Neuronal stem cell (in vitro differentiated cells): Measurements from ENCODE around the gene STIP1.

Experiments
- DNase-seq: peaks from one replicate; pipeline ENCODE4 v3.0.0-alpha.2; 2013; ENCODE audit warnings: low spot score
- H2AFZ ChIP-seq: one replicate; pipeline ENCODE4 v1.6.1; 2013; ENCODE audit warnings: mild to moderate bottlenecking, low read length, inconsistent platforms
- H2AK5ac ChIP-seq: 2 replicates; pipeline ENCODE4 v1.6.1; 2013; ENCODE audit warnings: low read depth, mild to moderate bottlenecking, inconsistent platforms, low read length, moderate library complexity, mixed read lengths
- H2BK120ac ChIP-seq: 2 replicates; pipeline ENCODE4 v1.6.1; 2013; ENCODE audit warnings: low read depth, mild to moderate bottlenecking, inconsistent platforms, low read length, moderate library complexity, mixed read lengths
- H2BK12ac ChIP-seq: one replicate; pipeline ENCODE4 v1.6.1; 2013; ENCODE audit warnings: low read length, inconsistent platforms
- H2BK15ac ChIP-seq: 2 replicates; pipeline ENCODE4 v1.6.1; 2013; ENCODE audit warnings: mild to moderate bottlenecking, low read length, inconsistent platforms, mixed read lengths
- H2BK5ac ChIP-seq: one replicate; pipeline ENCODE4 v1.6.1; 2013; ENCODE audit warnings: inconsistent platforms, mild to moderate bottlenecking, low read length, moderate library complexity
- H3K14ac ChIP-seq: one replicate; pipeline ENCODE4 v1.6.1; 2013; ENCODE audit warnings: low read length, inconsistent platforms
- H3K18ac ChIP-seq: 2 replicates; pipeline ENCODE4 v1.6.1; 2013; ENCODE audit warnings: low read length, inconsistent platforms
- H3K23ac ChIP-seq: 2 replicates; pipeline ENCODE4 v1.6.1; 2013; ENCODE audit warnings: low read depth, mild to moderate bottlenecking, mixed read lengths, low read length, inconsistent platforms; ENCODE audit not compliant: poor library complexity
- H3K27ac ChIP-seq: replicated peaks from 3 replicates; pipeline ENCODE4 v1.5.1; 2013; ENCODE audit warnings: low read length, inconsistent platforms
- H3K27me3 ChIP-seq, 3 experiments: 2 replicates each; pipeline ENCODE4 v1.6.1; 2013; ENCODE audit warnings: low read length in 3 of 3, mild to moderate bottlenecking in 2 of 3, inconsistent platforms in 1 of 3, low read depth in 1 of 3, mixed read lengths in 1 of 3, moderate library complexity in 1 of 3; ENCODE audit not compliant: control insufficient read depth in 3 of 3, insufficient read depth in 3 of 3
- H3K36me3 ChIP-seq, 2 donors: replicated peaks in 1 of 2; 2 replicates each; pipeline ENCODE4 v1.6.1; 2013; ENCODE audit warnings: low read length in 2 of 2; ENCODE audit not compliant: control insufficient read depth in 2 of 2, insufficient read depth in 2 of 2
- H3K4ac ChIP-seq: 2 replicates; pipeline ENCODE4 v1.6.1; 2013; ENCODE audit warnings: inconsistent platforms, mild to moderate bottlenecking, low read length, moderate library complexity
- H3K4me1 ChIP-seq, 2 donors: 1 replicate in 1 of 2; 2 replicates in 1 of 2; pipeline ENCODE4 v1.6.1; 2013; ENCODE audit warnings: low read length in 2 of 2, low read depth in 1 of 2; ENCODE audit not compliant: control insufficient read depth in 2 of 2, insufficient read depth in 1 of 2
- H3K4me2 ChIP-seq: one replicate; pipeline ENCODE4 v1.6.1; 2013; ENCODE audit warnings: mild to moderate bottlenecking, low read length, inconsistent platforms; ENCODE audit not compliant: insufficient read depth, poor library complexity, severe bottlenecking
- H3K4me3 ChIP-seq, 2 donors: 2 replicates each; pipeline ENCODE4 v1.5.1; 2013; ENCODE audit warnings: low read length in 2 of 2, mild to moderate bottlenecking in 2 of 2, inconsistent platforms in 1 of 2, moderate library complexity in 1 of 2
- H3K79me1 ChIP-seq: one replicate; pipeline ENCODE4 v1.6.1; 2013; ENCODE audit warnings: low read depth, mild to moderate bottlenecking, inconsistent platforms, low read length, moderate library complexity
- H3K9ac ChIP-seq: one replicate; pipeline ENCODE4 v1.6.1; 2013; ENCODE audit warnings: mild to moderate bottlenecking, low read depth, low read length, inconsistent platforms; ENCODE audit not compliant: poor library complexity
- H3K9me3 ChIP-seq, 2 donors: replicated peaks in 1 of 2; 2 replicates each; pipeline versions ENCODE3 to v1.6.1; 2013; ENCODE audit warnings: low read length in 2 of 2, mild to moderate bottlenecking in 2 of 2, inconsistent platforms in 1 of 2, low read depth in 1 of 2, mixed read lengths in 1 of 2, moderate library complexity in 1 of 2; ENCODE audit not compliant: control insufficient read depth in 2 of 2, insufficient read depth in 1 of 2
- H4K8ac ChIP-seq: one replicate; pipeline ENCODE4 v1.6.1; 2013; ENCODE audit warnings: low read depth, mild to moderate bottlenecking, inconsistent platforms, low read length, moderate library complexity
- H4K91ac ChIP-seq: one replicate; pipeline ENCODE4 v1.6.1; 2013; ENCODE audit warnings: low read length, low read depth, mild to moderate bottlenecking, inconsistent platforms; ENCODE audit not compliant: poor library complexity
- WGBS, 2 donors: extraction: QIAGEN DNeasy Blood & Tissue Kit; methylation state at CpG; one replicate each; pipeline ENCODE4 v1.1.7; 2013; ENCODE audit warnings: missing lambda C conversion rate in 2 of 2, mixed read lengths in 1 of 2; ENCODE audit not compliant: insufficient read length in 2 of 2, insufficient replicate concordance in 1 of 2; ENCODE audit errors: extremely low coverage in 2 of 2; 5-methylcytosine and 5-hydroxymethylcytosine counted together

Gene STIP1

GRCh38 chr11:64232182-64232966, 46.4 kb downstream of the STIP1 start:
- Histone ChIP-seq H3K27me3 (peaks cover 0 to 36% (median 0%) of the 10 kb centered on the region in 3 experiments), H4K8ac (no peak overlapping the region)
- WGBS, 2 donors, result no CpG with 5 or more reads among the region's 15 CpGs

GRCh38 chr11:64232967-64233315, 47.0 kb downstream of the STIP1 start:
- DNase-seq, result no peak
- Histone ChIP-seq H4K8ac (no peak overlapping the region), H2AK5ac (no peak overlapping the region), H4K91ac (peak overlapping the region; percentile 48), H3K27ac (no peak overlapping the region), H3K4me1 (peaks cover 8 to 14% of the 10 kb centered on the region in 2 donors), H3K14ac (no peak overlapping the region), H3K4me3 (no peak overlapping the region), H2AFZ (no peak overlapping the region), H3K9ac (no peak overlapping the region), H2BK12ac (no peak overlapping the region), H3K4ac (no peak overlapping the region), H3K79me1 (peaks cover 5% of the 10 kb centered on the region), H3K18ac (no peak overlapping the region), H3K23ac (peak overlapping the region; percentile 89), H2BK15ac (no peak overlapping the region), H3K4me2 (no peak overlapping the region), H2BK5ac (no peak overlapping the region), H3K27me3 (peaks cover 0 to 36% (median 0%) of the 10 kb centered on the region in 3 experiments), H3K36me3 (peaks cover 4 to 5% of the 10 kb centered on the region in 2 donors), H2BK120ac (no peak overlapping the region), H3K9me3 (no peaks in the 10 kb centered on the region)
- WGBS, 2 donors, result no CpG with 5 or more reads among the region's 8 CpGs

More at GRCh38 chr11:64232182-64232966, 46.4 kb downstream of the STIP1 start:
- Histone ChIP-seq H3K23ac (peak overlapping the region; percentile 89), H3K14ac (peak overlapping the region; percentile 63), H2BK15ac (peak overlapping the region; percentile 54), H3K18ac (no peak overlapping the region), H3K9ac (no peak overlapping the region), H2BK120ac (no peak overlapping the region), H2AFZ (no peak overlapping the region), H2BK12ac (peak overlapping the region; percentile 63), H3K4me1 (peaks cover 10 to 14% of the 10 kb centered on the region in 2 donors), H3K4ac (no peak overlapping the region), H3K36me3 (peaks cover 0 to 5% of the 10 kb centered on the region in 2 donors), H3K79me1 (peaks cover 5% of the 10 kb centered on the region), H3K27ac (no peak overlapping the region), H4K91ac (peak overlapping the region; percentile 48), H2AK5ac (peak overlapping the region; percentile 60), H2BK5ac (no peak overlapping the region), H3K4me3 (no peak overlapping the region), H3K9me3 (no peaks in the 10 kb centered on the region), H3K4me2 (no peak overlapping the region)
- no peak for DNase-seq

- Histone ChIP-seq H2BK15ac (peak within 1 kb of the TSS; percentile 72), H3K9me3 (no peaks in the 10 kb centered on the region), H4K8ac (no peak within 1 kb of the TSS), H3K4ac (peak within 1 kb of the TSS; percentile 91), H2AFZ (no peak within 1 kb of the TSS), H3K27me3 (peaks cover 0 to 36% (median 0%) of the 10 kb centered on the region in 3 experiments), H2AK5ac (peak within 1 kb of the TSS; percentile 90), H3K14ac (no peak within 1 kb of the TSS), H4K91ac (no peak within 1 kb of the TSS), H3K36me3 (peaks cover 5% of the 10 kb centered on the region in 2 donors), H3K4me1 (peaks cover 8 to 14% of the 10 kb centered on the region in 2 donors), H3K23ac (peak within 1 kb of the TSS; percentile 71), H3K9ac (peak within 1 kb of the TSS; percentile 88), H3K4me3 (peak within 1 kb of the TSS in 1 of 2 donors; percentile 85), H3K4me2 (peak within 1 kb of the TSS; percentile 88), H2BK12ac (no peak within 1 kb of the TSS), H2BK5ac (peak within 1 kb of the TSS; percentile 59), H2BK120ac (peak within 1 kb of the TSS; percentile 38), H3K18ac (peak within 1 kb of the TSS; percentile 91), H3K79me1 (peaks cover 5% of the 10 kb centered on the region), H3K27ac (no peak within 1 kb of the TSS)
- DNase-seq, result no peak
- no CpG with 5 or more reads among the region's 62 CpGs for WGBS, 2 donors
Measured at GRCh38 chr11:64233913-64234586, 48.1 kb downstream of the STIP1 start, which contains the start of gene VEGFB. TSS of gene VEGFB (plus strand) at chr11:64234584. CDS start at chr11:64234834, 250 bp downstream.
